Tibial nerve (tissue), 4 donors: ENCODE data around the gene TPM1.

Experiments
- EP300 ChIP-seq, 2 donors: sonication (generic); formaldehyde crosslinking; IDR thresholded peaks; one replicate each; pipeline ENCODE4 v1.6.1; 2017; ENCODE audit warnings: antibody characterized with exemption in 2 of 2, mild to moderate bottlenecking in 1 of 2
- POLR2A ChIP-seq, 2 donors: fragments of 450-650 bp; IDR thresholded peaks; one replicate each; pipeline ENCODE4 v1.6.1; 2017; ENCODE audit warnings: antibody characterized with exemption in 2 of 2, mild to moderate bottlenecking in 2 of 2, moderate library complexity in 2 of 2
- TF ChIP-seq, protein P1 (sequence below), 5 experiments: fragments of 200-600 bp in 3 of 5; fragments of 450-650 bp in 2 of 5; sonication (generic) in 3 of 5; IDR thresholded peaks; one replicate each; pipeline ENCODE4 v1.5.1; 2016 to 2019; ENCODE audit warnings: antibody characterized with exemption in 5 of 5, mild to moderate bottlenecking in 3 of 5, moderate library complexity in 2 of 5

GRCh38 chr15:63054985-63055384 is 12.4 kb downstream of the TPM1 start:
- TF ChIP-seq EP300 (IDR thresholded peaks at IDR 0.05), result no peak
- TF ChIP-seq, protein P1, sequence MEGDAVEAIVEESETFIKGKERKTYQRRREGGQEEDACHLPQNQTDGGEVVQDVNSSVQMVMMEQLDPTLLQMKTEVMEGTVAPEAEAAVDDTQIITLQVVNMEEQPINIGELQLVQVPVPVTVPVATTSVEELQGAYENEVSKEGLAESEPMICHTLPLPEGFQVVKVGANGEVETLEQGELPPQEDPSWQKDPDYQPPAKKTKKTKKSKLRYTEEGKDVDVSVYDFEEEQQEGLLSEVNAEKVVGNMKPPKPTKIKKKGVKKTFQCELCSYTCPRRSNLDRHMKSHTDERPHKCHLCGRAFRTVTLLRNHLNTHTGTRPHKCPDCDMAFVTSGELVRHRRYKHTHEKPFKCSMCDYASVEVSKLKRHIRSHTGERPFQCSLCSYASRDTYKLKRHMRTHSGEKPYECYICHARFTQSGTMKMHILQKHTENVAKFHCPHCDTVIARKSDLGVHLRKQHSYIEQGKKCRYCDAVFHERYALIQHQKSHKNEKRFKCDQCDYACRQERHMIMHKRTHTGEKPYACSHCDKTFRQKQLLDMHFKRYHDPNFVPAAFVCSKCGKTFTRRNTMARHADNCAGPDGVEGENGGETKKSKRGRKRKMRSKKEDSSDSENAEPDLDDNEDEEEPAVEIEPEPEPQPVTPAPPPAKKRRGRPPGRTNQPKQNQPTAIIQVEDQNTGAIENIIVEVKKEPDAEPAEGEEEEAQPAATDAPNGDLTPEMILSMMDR (IDR thresholded peaks at IDR 0.05), result no peak
- TF ChIP-seq POLR2A (IDR thresholded peaks at IDR 0.05), result no peak
